ENCODE results near the gene DEFB132.
"Not testable (repeated sequence)": the region's sequence is repeated elsewhere in the genome, so short reads cannot be mapped to it uniquely, and the experiment has no call there.

The DEFB132 gene

DNA sequence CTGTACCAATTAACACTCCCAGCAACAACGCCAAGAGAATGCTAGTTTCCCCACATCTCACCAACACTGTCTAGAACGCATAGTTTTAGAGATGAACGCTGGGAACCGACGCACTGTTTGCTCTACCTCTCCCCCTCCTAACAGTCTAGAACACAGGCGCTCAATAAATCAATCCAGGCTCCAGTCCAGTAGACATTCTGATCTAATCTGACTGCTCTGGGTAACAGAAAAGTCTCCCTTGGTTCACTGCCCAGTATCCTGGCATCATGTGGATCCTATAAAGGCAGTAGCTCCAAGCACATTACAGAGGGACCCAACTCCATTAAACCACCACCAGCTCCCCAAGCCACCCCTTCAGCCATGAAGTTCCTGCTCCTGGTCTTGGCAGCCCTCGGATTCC lies at the start of gene DEFB132:
DEFB132 (plus strand) TSS at position 306 of the 400 bp plus-strand sequence; CDS start at position 361, 55 bp downstream.
- Histone ChIP-seq H3K4me3 (ENCODE audit: low read length) (no peak within 1 kb of the TSS), H3K4me1 (ENCODE audit: control insufficient read depth, insufficient read depth, low read length) (no peaks in the 10 kb centered on the region), H3K27me3 (ENCODE audit: control insufficient read depth, insufficient read depth, low read length) (no peaks in the 10 kb centered on the region), H3K27ac (ENCODE audit: low read depth, low read length) (no peak within 1 kb of the TSS), H3K9ac (ENCODE audit: low read length) (no peak within 1 kb of the TSS), H3K36me3 (ENCODE audit: control insufficient read depth, insufficient read depth, low read length) (no peaks in the 10 kb centered on the region)

- Histone ChIP-seq H3K27me3 (ENCODE audit: control insufficient read depth, insufficient read depth, low read length) (no peaks in the 10 kb centered on the region), H3K27ac (ENCODE audit: low read depth, low read length) (no peak overlapping the region), H3K9ac (ENCODE audit: low read length) (no peak overlapping the region)
Measured at GRCh38 chr20:208942-209566, 48.5 kb upstream of the DEFB132 start.

DNA sequence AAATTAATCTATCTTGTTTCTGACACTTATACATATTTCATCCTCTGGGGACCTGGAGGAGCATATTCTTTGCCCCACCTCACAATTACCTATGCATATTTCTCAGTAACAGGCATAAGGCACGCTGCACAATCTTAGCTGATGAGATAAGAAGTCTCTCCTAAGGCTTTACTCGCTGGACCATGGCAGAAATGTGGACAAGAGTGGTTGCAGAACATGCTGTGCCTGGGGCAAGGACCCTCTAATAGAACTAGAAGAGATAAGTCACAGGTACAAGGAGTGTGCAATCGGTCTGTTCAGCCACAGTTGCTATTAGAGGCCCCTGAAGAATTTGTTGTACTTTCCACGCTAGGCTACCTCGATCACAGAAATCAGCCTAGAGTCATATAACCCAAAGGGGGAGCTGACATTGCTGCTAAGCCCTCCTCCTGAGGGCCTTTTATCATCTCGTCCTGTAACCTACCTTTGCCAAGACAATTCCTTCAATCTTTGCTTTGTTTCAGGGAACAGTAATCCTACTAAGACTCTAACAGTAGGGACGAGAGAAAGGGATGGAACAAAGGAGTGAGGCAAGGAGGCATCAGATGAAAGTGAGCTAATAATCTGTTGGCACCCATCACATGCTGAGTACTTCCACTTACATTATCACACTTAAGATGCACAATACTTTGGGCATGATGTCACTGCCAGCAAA lies 46.6 kb upstream of the DEFB132 start:
- H3K4me1 ChIP-seq (ENCODE audit: control insufficient read depth, insufficient read depth, low read length), result no peaks in the 10 kb centered on the region
- no peak overlapping the region for H3K27ac ChIP-seq (ENCODE audit: low read depth, low read length)

More at GRCh38 chr20:208942-209566, 48.5 kb upstream of the DEFB132 start:
- Histone ChIP-seq H3K4me1 (ENCODE audit: control insufficient read depth, insufficient read depth, low read length) (no peaks in the 10 kb centered on the region), H3K4me3 (ENCODE audit: low read length) (no peak overlapping the region), H3K36me3 (ENCODE audit: control insufficient read depth, insufficient read depth, low read length) (no peaks in the 10 kb centered on the region)

DNA sequence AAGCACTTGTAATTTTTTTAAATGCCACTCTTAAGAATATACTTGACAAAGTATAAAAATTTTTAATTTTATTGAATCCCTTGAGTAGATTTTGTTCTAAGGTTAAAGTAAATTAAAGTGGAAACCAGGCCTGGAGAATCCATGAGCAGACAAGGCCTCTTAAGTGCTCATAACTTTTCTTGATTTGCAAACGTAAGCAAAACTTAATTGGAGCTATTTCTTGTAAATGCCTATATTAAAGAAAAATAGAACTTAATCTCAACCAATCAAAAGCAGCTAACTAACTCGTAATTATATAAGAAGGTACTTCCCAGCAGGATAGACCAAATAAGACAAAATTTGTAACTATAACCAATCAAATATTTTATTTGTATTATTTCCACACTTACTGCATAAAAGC lies 43.1 kb upstream of the DEFB132 start:
- Histone ChIP-seq H3K4me3 (ENCODE audit: low read length) (no peak overlapping the region), H3K27me3 (ENCODE audit: control insufficient read depth, insufficient read depth, low read length) (no peaks in the 10 kb centered on the region), H3K4me1 (ENCODE audit: control insufficient read depth, insufficient read depth, low read length) (no peaks in the 10 kb centered on the region), H3K9ac (ENCODE audit: low read length) (no peak overlapping the region), H3K27ac (ENCODE audit: low read depth, low read length) (no peak overlapping the region), H3K36me3 (ENCODE audit: control insufficient read depth, insufficient read depth, low read length) (no peaks in the 10 kb centered on the region)

More for the DNA sequence above, 46.6 kb upstream of the DEFB132 start:
- Histone ChIP-seq H3K36me3 (ENCODE audit: control insufficient read depth, insufficient read depth, low read length) (no peaks in the 10 kb centered on the region), H3K4me3 (ENCODE audit: low read length) (no peak overlapping the region), H3K27me3 (ENCODE audit: control insufficient read depth, insufficient read depth, low read length) (no peaks in the 10 kb centered on the region), H3K9ac (ENCODE audit: low read length) (no peak overlapping the region)

- no peaks in the 10 kb centered on the region for H3K4me1 ChIP-seq (ENCODE audit: control insufficient read depth, insufficient read depth, low read length)
- no peak overlapping the region for H3K9ac ChIP-seq (ENCODE audit: low read length)
- no peak overlapping the region for H3K4me3 ChIP-seq (ENCODE audit: low read length)
- no peaks in the 10 kb centered on the region for H3K27me3 ChIP-seq (ENCODE audit: control insufficient read depth, insufficient read depth, low read length)
- no peaks in the 10 kb centered on the region for H3K36me3 ChIP-seq (ENCODE audit: control insufficient read depth, insufficient read depth, low read length)
- no peak overlapping the region for H3K27ac ChIP-seq (ENCODE audit: low read depth, low read length)
Measured at GRCh38 chr20:215796-216195, 41.7 kb upstream of the DEFB132 start.

GRCh38 chr20:217266-217665 lies 40.3 kb upstream of the DEFB132 start:
- Histone ChIP-seq H3K36me3 (ENCODE audit: control insufficient read depth, insufficient read depth, low read length) (no peaks in the 10 kb centered on the region), H3K4me1 (ENCODE audit: control insufficient read depth, insufficient read depth, low read length) (no peaks in the 10 kb centered on the region), H3K4me3 (ENCODE audit: low read length) (no peak overlapping the region), H3K9ac (ENCODE audit: low read length) (no peak overlapping the region), H3K27ac (ENCODE audit: low read depth, low read length) (no peak overlapping the region), H3K27me3 (ENCODE audit: control insufficient read depth, insufficient read depth, low read length) (no peaks in the 10 kb centered on the region)

- Histone ChIP-seq H3K27ac (ENCODE audit: low read depth, low read length) (no peak overlapping the region), H3K4me3 (ENCODE audit: low read length) (no peak overlapping the region), H3K36me3 (ENCODE audit: control insufficient read depth, insufficient read depth, low read length) (no peaks in the 10 kb centered on the region), H3K9ac (ENCODE audit: low read length) (no peak overlapping the region), H3K4me1 (ENCODE audit: control insufficient read depth, insufficient read depth, low read length) (no peaks in the 10 kb centered on the region), H3K27me3 (ENCODE audit: control insufficient read depth, insufficient read depth, low read length) (no peaks in the 10 kb centered on the region)
Measured at GRCh38 chr20:219290-220115, 38.0 kb upstream of the DEFB132 start.

GRCh38 chr20:221258-221830 lies 36.2 kb upstream of the DEFB132 start:
- Histone ChIP-seq H3K4me1 (ENCODE audit: control insufficient read depth, insufficient read depth, low read length) (no peaks in the 10 kb centered on the region), H3K27me3 (ENCODE audit: control insufficient read depth, insufficient read depth, low read length) (no peaks in the 10 kb centered on the region)

DNA sequence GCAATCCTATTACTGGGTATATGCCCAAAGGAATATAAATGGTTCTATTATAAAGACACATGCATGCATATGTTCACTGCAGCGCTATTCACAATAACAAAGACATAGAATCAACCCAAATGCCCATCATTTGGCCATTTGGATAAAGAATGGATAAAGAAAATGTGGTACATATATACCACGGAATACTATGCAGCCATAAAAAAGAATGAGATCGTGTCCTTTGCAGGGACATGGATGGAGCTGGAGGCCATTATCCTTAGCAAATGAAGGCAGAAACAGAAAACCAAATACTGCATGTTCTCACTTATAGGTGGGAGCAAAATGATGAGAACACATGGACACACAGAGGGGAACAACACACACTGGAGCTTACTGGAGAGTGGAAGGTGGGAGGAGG lies 31.6 kb upstream of the DEFB132 start:
- H3K4me3 ChIP-seq (ENCODE audit: low read length); H3K36me3 ChIP-seq (ENCODE audit: control insufficient read depth, insufficient read depth, low read length); H3K9ac ChIP-seq (ENCODE audit: low read length); H3K27ac ChIP-seq (ENCODE audit: low read depth, low read length); H3K4me1 ChIP-seq (ENCODE audit: control insufficient read depth, insufficient read depth, low read length); H3K27me3 ChIP-seq (ENCODE audit: control insufficient read depth, insufficient read depth, low read length): not testable (repeated sequence)

More at GRCh38 chr20:221258-221830, 36.2 kb upstream of the DEFB132 start:
- no peak overlapping the region for H3K9ac ChIP-seq (ENCODE audit: low read length)
- no peaks in the 10 kb centered on the region for H3K36me3 ChIP-seq (ENCODE audit: control insufficient read depth, insufficient read depth, low read length)
- H3K27ac ChIP-seq (ENCODE audit: low read depth, low read length), result no peak overlapping the region
- no peak overlapping the region for H3K4me3 ChIP-seq (ENCODE audit: low read length)

DNA sequence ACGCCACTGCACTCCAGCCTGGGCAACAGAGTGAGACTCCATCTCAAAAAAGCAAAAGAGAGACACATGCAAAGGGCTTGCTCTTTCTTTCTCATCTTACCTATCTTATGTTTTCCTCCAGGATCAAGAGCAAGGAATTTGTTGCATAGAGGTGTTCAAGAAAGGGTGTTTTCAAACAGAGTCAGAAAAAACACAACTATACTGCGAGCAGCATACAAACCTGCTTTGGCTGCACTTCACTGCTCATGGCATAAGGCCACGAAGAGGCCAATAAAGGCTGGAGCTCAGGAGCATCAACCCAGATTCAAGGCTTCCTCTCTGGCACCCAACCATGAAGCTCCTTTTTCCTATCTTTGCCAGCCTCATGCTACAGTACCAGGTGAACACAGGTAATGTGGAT lies 30.6 kb upstream of the DEFB132 start, which contains the start of gene DEFB129:
DEFB129 (plus strand) TSS at position 301 of the 400 bp plus-strand sequence; CDS start at position 332, 31 bp downstream.
- Histone ChIP-seq H3K4me3 (ENCODE audit: low read length) (no peak within 1 kb of the TSS), H3K36me3 (ENCODE audit: control insufficient read depth, insufficient read depth, low read length) (no peaks in the 10 kb centered on the region), H3K27ac (ENCODE audit: low read depth, low read length) (no peak within 1 kb of the TSS), H3K4me1 (ENCODE audit: control insufficient read depth, insufficient read depth, low read length) (no peaks in the 10 kb centered on the region), H3K27me3 (ENCODE audit: control insufficient read depth, insufficient read depth, low read length) (no peaks in the 10 kb centered on the region), H3K9ac (ENCODE audit: low read length) (no peak within 1 kb of the TSS)

- H3K27ac ChIP-seq (ENCODE audit: low read depth, low read length), result no peak overlapping the region
- no peaks in the 10 kb centered on the region for H3K27me3 ChIP-seq (ENCODE audit: control insufficient read depth, insufficient read depth, low read length)
- no peaks in the 10 kb centered on the region for H3K4me1 ChIP-seq (ENCODE audit: control insufficient read depth, insufficient read depth, low read length)
- no peak overlapping the region for H3K9ac ChIP-seq (ENCODE audit: low read length)
- no peaks in the 10 kb centered on the region for H3K36me3 ChIP-seq (ENCODE audit: control insufficient read depth, insufficient read depth, low read length)
- H3K4me3 ChIP-seq (ENCODE audit: low read length), result no peak overlapping the region
Measured at GRCh38 chr20:227439-228105, 30.0 kb upstream of the DEFB132 start.

GRCh38 chr20:235891-236290 lies 21.6 kb upstream of the DEFB132 start:
- Histone ChIP-seq H3K4me1 (ENCODE audit: control insufficient read depth, insufficient read depth, low read length) (no peaks in the 10 kb centered on the region), H3K9ac (ENCODE audit: low read length) (no peak overlapping the region), H3K36me3 (ENCODE audit: control insufficient read depth, insufficient read depth, low read length) (no peaks in the 10 kb centered on the region), H3K4me3 (ENCODE audit: low read length) (no peak overlapping the region), H3K27me3 (ENCODE audit: control insufficient read depth, insufficient read depth, low read length) (no peaks in the 10 kb centered on the region), H3K27ac (ENCODE audit: low read depth, low read length) (no peak overlapping the region)
